ENCODE results near the gene FAM228A.

- TF ChIP-seq POLR2AphosphoS5 (IDR thresholded peaks at IDR 0.05; ENCODE audit: borderline replicate concordance, low read depth, low read length) (no peak), EZH2 (IDR thresholded peaks at IDR 0.05) (no peak)
Measured at GRCh38 chr2:24207359-24207758, 32.5 kb downstream of the FAM228A start.
